ENCODE results near the gene CEP112. TPM values are rescaled to one million over a fixed set of nuclear protein-coding genes. Genes with fewer than 3 reads are reported as not detected.

Gene CEP112
- total and polyA plus RNA-seq, 2 experiments from 2014 or later, result 4.0 to 4.3 TPM

DNA sequence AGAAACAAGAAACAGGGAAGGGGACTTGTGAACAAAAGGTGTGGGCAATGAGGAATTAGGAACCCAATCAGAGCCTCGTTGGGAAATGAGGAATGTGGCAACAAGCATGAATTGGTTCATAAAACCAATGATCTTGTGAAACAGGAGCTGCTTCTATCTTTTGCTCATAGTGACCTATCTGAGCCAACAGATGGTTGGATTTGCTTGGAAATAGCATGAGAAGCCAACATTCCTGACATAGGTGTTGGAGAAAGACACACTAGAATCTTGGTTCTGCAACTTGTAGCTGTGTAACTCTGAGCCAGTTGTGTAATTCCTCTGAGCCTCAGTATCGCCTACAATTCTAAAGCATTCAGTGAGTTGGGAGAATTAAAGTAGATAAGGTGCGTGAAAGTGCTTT, 378.6 kb downstream of the CEP112 start (continued):
- TF ChIP-seq, protein P1, sequence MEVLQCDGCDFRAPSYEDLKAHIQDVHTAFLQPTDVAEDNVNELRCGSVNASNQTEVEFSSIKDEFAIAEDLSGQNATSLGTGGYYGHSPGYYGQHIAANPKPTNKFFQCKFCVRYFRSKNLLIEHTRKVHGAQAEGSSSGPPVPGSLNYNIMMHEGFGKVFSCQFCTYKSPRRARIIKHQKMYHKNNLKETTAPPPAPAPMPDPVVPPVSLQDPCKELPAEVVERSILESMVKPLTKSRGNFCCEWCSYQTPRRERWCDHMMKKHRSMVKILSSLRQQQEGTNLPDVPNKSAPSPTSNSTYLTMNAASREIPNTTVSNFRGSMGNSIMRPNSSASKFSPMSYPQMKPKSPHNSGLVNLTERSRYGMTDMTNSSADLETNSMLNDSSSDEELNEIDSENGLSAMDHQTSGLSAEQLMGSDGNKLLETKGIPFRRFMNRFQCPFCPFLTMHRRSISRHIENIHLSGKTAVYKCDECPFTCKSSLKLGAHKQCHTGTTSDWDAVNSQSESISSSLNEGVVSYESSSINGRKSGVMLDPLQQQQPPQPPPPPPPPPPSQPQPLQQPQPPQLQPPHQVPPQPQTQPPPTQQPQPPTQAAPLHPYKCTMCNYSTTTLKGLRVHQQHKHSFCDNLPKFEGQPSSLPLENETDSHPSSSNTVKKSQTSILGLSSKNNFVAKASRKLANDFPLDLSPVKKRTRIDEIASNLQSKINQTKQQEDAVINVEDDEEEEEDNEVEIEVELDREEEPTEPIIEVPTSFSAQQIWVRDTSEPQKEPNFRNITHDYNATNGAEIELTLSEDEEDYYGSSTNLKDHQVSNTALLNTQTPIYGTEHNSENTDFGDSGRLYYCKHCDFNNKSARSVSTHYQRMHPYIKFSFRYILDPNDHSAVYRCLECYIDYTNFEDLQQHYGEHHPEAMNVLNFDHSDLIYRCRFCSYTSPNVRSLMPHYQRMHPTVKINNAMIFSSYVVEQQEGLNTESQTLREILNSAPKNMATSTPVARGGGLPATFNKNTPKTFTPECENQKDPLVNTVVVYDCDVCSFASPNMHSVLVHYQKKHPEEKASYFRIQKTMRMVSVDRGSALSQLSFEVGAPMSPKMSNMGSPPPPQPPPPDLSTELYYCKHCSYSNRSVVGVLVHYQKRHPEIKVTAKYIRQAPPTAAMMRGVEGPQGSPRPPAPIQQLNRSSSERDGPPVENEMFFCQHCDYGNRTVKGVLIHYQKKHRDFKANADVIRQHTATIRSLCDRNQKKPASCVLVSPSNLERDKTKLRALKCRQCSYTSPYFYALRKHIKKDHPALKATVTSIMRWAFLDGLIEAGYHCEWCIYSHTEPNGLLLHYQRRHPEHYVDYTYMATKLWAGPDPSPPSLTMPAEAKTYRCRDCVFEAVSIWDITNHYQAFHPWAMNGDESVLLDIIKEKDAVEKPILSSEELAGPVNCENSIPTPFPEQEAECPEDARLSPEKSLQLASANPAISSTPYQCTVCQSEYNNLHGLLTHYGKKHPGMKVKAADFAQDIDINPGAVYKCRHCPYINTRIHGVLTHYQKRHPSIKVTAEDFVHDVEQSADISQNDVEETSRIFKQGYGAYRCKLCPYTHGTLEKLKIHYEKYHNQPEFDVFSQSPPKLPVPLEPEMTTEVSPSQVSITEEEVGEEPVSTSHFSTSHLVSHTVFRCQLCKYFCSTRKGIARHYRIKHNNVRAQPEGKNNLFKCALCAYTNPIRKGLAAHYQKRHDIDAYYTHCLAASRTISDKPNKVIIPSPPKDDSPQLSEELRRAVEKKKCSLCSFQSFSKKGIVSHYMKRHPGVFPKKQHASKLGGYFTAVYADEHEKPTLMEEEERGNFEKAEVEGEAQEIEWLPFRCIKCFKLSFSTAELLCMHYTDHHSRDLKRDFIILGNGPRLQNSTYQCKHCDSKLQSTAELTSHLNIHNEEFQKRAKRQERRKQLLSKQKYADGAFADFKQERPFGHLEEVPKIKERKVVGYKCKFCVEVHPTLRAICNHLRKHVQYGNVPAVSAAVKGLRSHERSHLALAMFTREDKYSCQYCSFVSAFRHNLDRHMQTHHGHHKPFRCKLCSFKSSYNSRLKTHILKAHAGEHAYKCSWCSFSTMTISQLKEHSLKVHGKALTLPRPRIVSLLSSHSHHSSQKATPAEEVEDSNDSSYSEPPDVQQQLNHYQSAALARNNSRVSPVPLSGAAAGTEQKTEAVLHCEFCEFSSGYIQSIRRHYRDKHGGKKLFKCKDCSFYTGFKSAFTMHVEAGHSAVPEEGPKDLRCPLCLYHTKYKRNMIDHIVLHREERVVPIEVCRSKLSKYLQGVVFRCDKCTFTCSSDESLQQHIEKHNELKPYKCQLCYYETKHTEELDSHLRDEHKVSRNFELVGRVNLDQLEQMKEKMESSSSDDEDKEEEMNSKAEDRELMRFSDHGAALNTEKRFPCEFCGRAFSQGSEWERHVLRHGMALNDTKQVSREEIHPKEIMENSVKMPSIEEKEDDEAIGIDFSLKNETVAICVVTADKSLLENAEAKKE (CRISPR knock-in tag; IDR thresholded peaks at IDR 0.05), result no peak
- TF ChIP-seq JUNB (IDR thresholded peaks at IDR 0.05; ENCODE audit: unreplicated experiment) (no peak), POLR2AphosphoS5 (IDR thresholded peaks at IDR 0.05; ENCODE audit: low read depth) (no peak), EZH2 (IDR thresholded peaks at IDR 0.05; ENCODE audit: low read depth, unreplicated experiment) (no peak)

DNA sequence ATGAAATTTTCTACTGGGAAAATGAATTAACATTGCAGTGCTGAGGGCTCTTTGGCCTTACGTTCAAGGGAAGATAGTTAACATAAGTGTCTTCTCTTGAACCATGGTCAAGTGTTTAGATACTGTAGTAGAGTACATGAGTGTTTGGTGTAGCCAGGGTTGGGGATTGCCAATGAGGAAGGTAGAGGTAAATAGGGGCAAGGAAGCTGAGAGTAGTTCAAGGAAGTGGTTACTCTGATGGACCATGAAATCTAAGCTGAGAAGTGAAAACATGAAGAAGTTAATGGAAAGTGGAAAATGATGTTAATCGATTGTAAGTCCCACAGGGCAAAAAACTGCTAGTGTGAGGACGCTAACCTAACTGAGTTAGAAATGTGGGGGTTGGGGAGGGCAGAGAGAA, 380.9 kb downstream of the CEP112 start:
- H3K4me3 ChIP-seq, result no peak overlapping the region
- no peaks in the 10 kb centered on the region for H3K4me1 ChIP-seq (ENCODE audit: insufficient read depth)
- no peak overlapping the region for H2AFZ ChIP-seq
- TF ChIP-seq STAT1 (IDR thresholded peaks at IDR 0.05; ENCODE audit: unreplicated experiment), result no peak
- no peak for TF ChIP-seq JUNB (IDR thresholded peaks at IDR 0.05; ENCODE audit: unreplicated experiment)
- TF ChIP-seq, protein P2, sequence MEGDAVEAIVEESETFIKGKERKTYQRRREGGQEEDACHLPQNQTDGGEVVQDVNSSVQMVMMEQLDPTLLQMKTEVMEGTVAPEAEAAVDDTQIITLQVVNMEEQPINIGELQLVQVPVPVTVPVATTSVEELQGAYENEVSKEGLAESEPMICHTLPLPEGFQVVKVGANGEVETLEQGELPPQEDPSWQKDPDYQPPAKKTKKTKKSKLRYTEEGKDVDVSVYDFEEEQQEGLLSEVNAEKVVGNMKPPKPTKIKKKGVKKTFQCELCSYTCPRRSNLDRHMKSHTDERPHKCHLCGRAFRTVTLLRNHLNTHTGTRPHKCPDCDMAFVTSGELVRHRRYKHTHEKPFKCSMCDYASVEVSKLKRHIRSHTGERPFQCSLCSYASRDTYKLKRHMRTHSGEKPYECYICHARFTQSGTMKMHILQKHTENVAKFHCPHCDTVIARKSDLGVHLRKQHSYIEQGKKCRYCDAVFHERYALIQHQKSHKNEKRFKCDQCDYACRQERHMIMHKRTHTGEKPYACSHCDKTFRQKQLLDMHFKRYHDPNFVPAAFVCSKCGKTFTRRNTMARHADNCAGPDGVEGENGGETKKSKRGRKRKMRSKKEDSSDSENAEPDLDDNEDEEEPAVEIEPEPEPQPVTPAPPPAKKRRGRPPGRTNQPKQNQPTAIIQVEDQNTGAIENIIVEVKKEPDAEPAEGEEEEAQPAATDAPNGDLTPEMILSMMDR (conservative IDR thresholded peaks at IDR 0.05; ENCODE audit: low read depth in 2 of 2), result no peak
- no peak for TF ChIP-seq EZH2 (IDR thresholded peaks at IDR 0.05; ENCODE audit: low read depth, unreplicated experiment)
- no peak for TF ChIP-seq EZH2phosphoT487 (IDR thresholded peaks at IDR 0.05; ENCODE audit: unreplicated experiment)
- TF ChIP-seq NANOG (IDR thresholded peaks at IDR 0.05; ENCODE audit: borderline replicate concordance), result no peak
- no peak for TF ChIP-seq POLR2AphosphoS5 (IDR thresholded peaks at IDR 0.05; ENCODE audit: low read depth)
- TF ChIP-seq, protein P3, sequence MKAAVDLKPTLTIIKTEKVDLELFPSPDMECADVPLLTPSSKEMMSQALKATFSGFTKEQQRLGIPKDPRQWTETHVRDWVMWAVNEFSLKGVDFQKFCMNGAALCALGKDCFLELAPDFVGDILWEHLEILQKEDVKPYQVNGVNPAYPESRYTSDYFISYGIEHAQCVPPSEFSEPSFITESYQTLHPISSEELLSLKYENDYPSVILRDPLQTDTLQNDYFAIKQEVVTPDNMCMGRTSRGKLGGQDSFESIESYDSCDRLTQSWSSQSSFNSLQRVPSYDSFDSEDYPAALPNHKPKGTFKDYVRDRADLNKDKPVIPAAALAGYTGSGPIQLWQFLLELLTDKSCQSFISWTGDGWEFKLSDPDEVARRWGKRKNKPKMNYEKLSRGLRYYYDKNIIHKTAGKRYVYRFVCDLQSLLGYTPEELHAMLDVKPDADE (IDR thresholded peaks at IDR 0.05), result no peak
- Mint-ChIP-seq H3K27me3 (ENCODE audit: insufficient read depth, low read depth, poor library complexity) (no peaks in the 10 kb centered on the region), H3K36me3 (ENCODE audit: low read depth) (peaks cover 26% of the 10 kb centered on the region), H3K9me3 (peaks cover 34% of the 10 kb centered on the region), H3K27ac (no peak overlapping the region), H3K4me1 (no peaks in the 10 kb centered on the region), H3K4me3 (no peak overlapping the region)
- no peak overlapping the region for H3K27ac ChIP-seq (ENCODE audit: low read depth)
- no peaks in the 10 kb centered on the region for H3K27me3 ChIP-seq (ENCODE audit: insufficient read depth)
- H3K4me2 ChIP-seq, result no peak overlapping the region
- H3K9me2 ChIP-seq (ENCODE audit: insufficient read depth), result peaks cover 12% of the 10 kb centered on the region; the same call in 1 of the 2 replicates
- H4K20me1 ChIP-seq (replicated peaks; ENCODE audit: insufficient read depth), result no peaks in the 10 kb centered on the region
- ATAC-seq (no peak), DNase-seq (ENCODE audit: low spot score) (no peak)
- 0 out of 2 replicates have a peak, but pooled peaks cover 6% of the 10 kb centered on the region for H3K36me3 ChIP-seq (ENCODE audit: insufficient read depth)
- H3K79me2 ChIP-seq (replicated peaks; ENCODE audit: insufficient read depth), result no peaks in the 10 kb centered on the region
- H3F3A ChIP-seq (replicated peaks; ENCODE audit: low read depth), result no peaks in the 10 kb centered on the region
